Calu3 (cell line): ENCODE measurements around the gene PVALEF. TPM values are rescaled to one million over a fixed set of nuclear protein-coding genes. Genes with fewer than 3 reads are reported as not detected.

ENCODE experiments used
- BruUV-seq: library from RNA; stranded (reverse); fragments of 400-500 nt; replicated peaks from 2 replicates; lab custom pipeline; 2021; lab: Mats Ljungman, UMichigan
- CTCF ChIA-PET: fragments of 300-600 bp; sonication (Branson Sonifier 250); formaldehyde crosslinking; loops from one replicate; lab custom pipeline; 2022; ENCODE audit warnings: antibody characterized with exemption; lab: Charles Lee
- DNase-seq: peaks from one replicate; pipeline ENCODE4 v3.0.0; 2022
- H3K27ac Mint-ChIP-seq: one replicate; pipeline ENCODE4 v1.8.0; 2022; ENCODE audit warnings: mixed read lengths; ENCODE audit not compliant: unreplicated experiment
- H3K27me3 Mint-ChIP-seq: one replicate; pipeline ENCODE4 v1.8.0; 2022; ENCODE audit warnings: mixed read lengths; ENCODE audit not compliant: unreplicated experiment
- H3K36me3 Mint-ChIP-seq: one replicate; pipeline ENCODE4 v1.8.0; 2022; ENCODE audit warnings: mild to moderate bottlenecking, moderate library complexity, mixed read lengths; ENCODE audit not compliant: insufficient read depth, unreplicated experiment
- H3K4me1 Mint-ChIP-seq: one replicate; pipeline ENCODE4 v1.8.0; 2022; ENCODE audit warnings: mild to moderate bottlenecking, low read depth, mixed read lengths; ENCODE audit not compliant: unreplicated experiment
- H3K4me3 Mint-ChIP-seq: one replicate; pipeline ENCODE4 v1.8.0; 2022; ENCODE audit warnings: mild to moderate bottlenecking, low read depth, moderate library complexity, mixed read lengths; ENCODE audit not compliant: unreplicated experiment
- H3K9me3 Mint-ChIP-seq: one replicate; pipeline ENCODE4 v1.8.0; 2022; ENCODE audit warnings: low read depth, mixed read lengths; ENCODE audit not compliant: unreplicated experiment
- intact Hi-C: fragments of 100-400 bp; cut with micrococcal nuclease; formaldehyde crosslinking; loops from one replicate; pipeline ENCODE4 v1.10.0; 2022; ENCODE audit not compliant: unreplicated experiment
- total RNA-seq: library from RNA; stranded (reverse); gene quantifications from 2 replicates; pipeline ENCODE4 v1.2.3, GENCODE V29; 2022
- TF ChIP-seq, protein P1 (sequence below): fragments of 200-600 bp; IDR thresholded peaks from one replicate; pipeline ENCODE4 v1.8.0; 2022; ENCODE audit warnings: antibody characterized with exemption; ENCODE audit not compliant: unreplicated experiment

PVALEF gene
- total RNA-seq, 1 experiment from 2014 or later, result not detected

DNA sequence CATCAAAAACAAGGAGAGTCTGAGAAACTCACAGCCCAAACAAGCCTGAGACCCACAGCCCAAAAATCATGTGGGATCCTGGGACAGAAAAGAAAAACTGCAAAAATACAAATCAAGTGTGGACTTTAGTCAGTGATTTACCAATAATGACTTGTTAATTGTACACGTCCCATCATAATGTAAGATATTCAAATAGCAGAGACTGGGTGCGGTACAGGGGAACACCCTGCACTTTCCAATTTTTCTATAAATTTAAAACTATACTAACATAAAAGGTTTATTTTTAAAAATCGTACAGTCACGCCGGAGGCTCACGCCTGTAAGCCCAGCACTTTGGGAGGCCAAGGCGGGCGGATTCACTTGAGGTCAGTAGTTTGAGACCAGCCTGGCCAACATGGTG, 48.7 kb downstream of the PVALEF start:
- BruUV-seq, result no TSS peak
- Mint-ChIP-seq H3K27ac (no peak overlapping the region), H3K9me3 (no peaks in the 10 kb centered on the region), H3K36me3 (peaks cover 10% of the 10 kb centered on the region), H3K27me3 (no peaks in the 10 kb centered on the region), H3K4me3 (no peak overlapping the region), H3K4me1 (no peaks in the 10 kb centered on the region)
- intact Hi-C loops, result no loop called here
- no peak for DNase-seq
- CTCF ChIA-PET, result no interaction called here
- TF ChIP-seq, protein P1, sequence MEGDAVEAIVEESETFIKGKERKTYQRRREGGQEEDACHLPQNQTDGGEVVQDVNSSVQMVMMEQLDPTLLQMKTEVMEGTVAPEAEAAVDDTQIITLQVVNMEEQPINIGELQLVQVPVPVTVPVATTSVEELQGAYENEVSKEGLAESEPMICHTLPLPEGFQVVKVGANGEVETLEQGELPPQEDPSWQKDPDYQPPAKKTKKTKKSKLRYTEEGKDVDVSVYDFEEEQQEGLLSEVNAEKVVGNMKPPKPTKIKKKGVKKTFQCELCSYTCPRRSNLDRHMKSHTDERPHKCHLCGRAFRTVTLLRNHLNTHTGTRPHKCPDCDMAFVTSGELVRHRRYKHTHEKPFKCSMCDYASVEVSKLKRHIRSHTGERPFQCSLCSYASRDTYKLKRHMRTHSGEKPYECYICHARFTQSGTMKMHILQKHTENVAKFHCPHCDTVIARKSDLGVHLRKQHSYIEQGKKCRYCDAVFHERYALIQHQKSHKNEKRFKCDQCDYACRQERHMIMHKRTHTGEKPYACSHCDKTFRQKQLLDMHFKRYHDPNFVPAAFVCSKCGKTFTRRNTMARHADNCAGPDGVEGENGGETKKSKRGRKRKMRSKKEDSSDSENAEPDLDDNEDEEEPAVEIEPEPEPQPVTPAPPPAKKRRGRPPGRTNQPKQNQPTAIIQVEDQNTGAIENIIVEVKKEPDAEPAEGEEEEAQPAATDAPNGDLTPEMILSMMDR, result no peak

DNA sequence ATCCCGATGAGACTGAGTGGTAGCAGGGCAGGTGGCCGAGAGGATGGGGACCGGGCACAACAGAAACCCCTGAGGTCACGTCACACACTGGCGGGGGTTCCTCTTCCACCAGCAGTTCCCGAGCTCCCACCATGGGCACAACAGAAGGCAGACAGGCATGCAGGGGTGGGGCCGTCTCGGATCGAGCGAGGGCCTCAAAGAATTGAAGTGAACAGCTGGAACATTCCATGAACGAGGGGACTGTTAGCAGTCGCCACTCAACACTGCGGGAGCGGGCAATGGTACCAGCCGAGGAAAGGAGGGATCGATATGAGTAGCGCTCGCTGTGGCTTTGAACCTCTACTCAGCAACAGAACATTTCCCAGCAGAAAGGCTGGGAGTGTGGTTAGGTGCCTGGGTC, 52.2 kb downstream of the PVALEF start:
- intact Hi-C loops, result no loop called here

DNA sequence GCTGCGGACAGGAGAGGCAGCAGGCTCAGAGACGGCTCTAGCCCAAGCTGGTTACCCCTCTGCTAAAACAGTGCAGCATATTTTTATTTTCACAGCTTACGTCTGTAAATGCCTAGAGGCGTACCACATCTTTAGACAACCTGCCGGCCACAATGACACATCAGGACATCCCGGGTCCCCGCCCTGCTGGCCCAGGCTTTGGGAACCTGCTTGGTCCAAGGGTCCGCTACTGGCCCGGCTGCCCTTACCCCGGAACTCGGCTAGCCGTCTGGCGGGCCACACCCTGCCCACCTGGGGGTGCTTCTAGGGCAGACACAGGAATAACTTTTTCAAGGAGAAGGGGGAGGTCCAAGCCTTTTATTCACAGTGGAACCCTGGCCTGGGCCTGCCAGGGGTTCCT, 53.2 kb downstream of the PVALEF start:
- H3K4me1 Mint-ChIP-seq, result peaks cover 11% of the 10 kb centered on the region
- H3K36me3 Mint-ChIP-seq, result peaks cover 24% of the 10 kb centered on the region
- H3K9me3 Mint-ChIP-seq, result no peaks in the 10 kb centered on the region
- H3K4me3 Mint-ChIP-seq, result no peak overlapping the region
- no peak for DNase-seq
- BruUV-seq, result no TSS peak
- no peaks in the 10 kb centered on the region for H3K27me3 Mint-ChIP-seq
- intact Hi-C loops, result no loop called here
- H3K27ac Mint-ChIP-seq, result no peak overlapping the region
- CTCF ChIA-PET, result no interaction called here
- TF ChIP-seq, protein P1, result no peak

More for the DNA sequence above, 52.2 kb downstream of the PVALEF start:
- Mint-ChIP-seq H3K4me3 (no peak overlapping the region), H3K27ac (no peak overlapping the region), H3K4me1 (peaks cover 8% of the 10 kb centered on the region), H3K27me3 (no peaks in the 10 kb centered on the region), H3K9me3 (no peaks in the 10 kb centered on the region), H3K36me3 (peaks cover 14% of the 10 kb centered on the region)
- no peak for DNase-seq
- BruUV-seq, result no TSS peak
- TF ChIP-seq, protein P1, result no peak
- CTCF ChIA-PET, result no interaction called here

- no peaks in the 10 kb centered on the region for H3K9me3 Mint-ChIP-seq
- no peak overlapping the region for H3K27ac Mint-ChIP-seq
- intact Hi-C loops, result no loop called here
- TF ChIP-seq, protein P1, result no peak
- no peaks in the 10 kb centered on the region for H3K27me3 Mint-ChIP-seq
- CTCF ChIA-PET, result no interaction called here
- no TSS peak for BruUV-seq
- DNase-seq, result no peak
- H3K36me3 Mint-ChIP-seq, result peaks cover 29% of the 10 kb centered on the region
- H3K4me1 Mint-ChIP-seq, result peaks cover 15% of the 10 kb centered on the region
- no peak overlapping the region for H3K4me3 Mint-ChIP-seq
Observed at GRCh38 chr17:81218991-81219390, 53.7 kb downstream of the PVALEF start.
